GM19351 (cell line): ENCODE measurements around the gene GAS2L1.

Experiments
- ATAC-seq: cut with Tn5 transposase; IDR thresholded peaks from one replicate; pipeline ENCODE4 v1.9.1; 2021; ENCODE audit warnings: mild to moderate bottlenecking, moderate library complexity; ENCODE audit not compliant: unreplicated experiment

The GAS2L1 gene

GRCh38 chr22:29308791-29309262, 2.4 kb downstream of the GAS2L1 start:
- no peak for ATAC-seq

GRCh38 chr22:29309332-29310064, 3.0 kb downstream of the GAS2L1 start:
- no peak for ATAC-seq

- ATAC-seq, result no peak
These were observed 3.8 kb downstream of the GAS2L1 start for GRCh38 chr22:29310065-29310862.

GRCh38 chr22:29310863-29311339, 4.5 kb downstream of the GAS2L1 start:
- ATAC-seq, result no peak

- ATAC-seq, result no peak
These were observed 5.2 kb downstream of the GAS2L1 start for GRCh38 chr22:29311464-29312217.

GRCh38 chr22:29312218-29313125, 6.0 kb downstream of the GAS2L1 start:
- ATAC-seq, result no peak

GRCh38 chr22:29313126-29313575, 6.7 kb downstream of the GAS2L1 start:
- no peak for ATAC-seq

- ATAC-seq, result no peak
These were observed 7.4 kb downstream of the GAS2L1 start for GRCh38 chr22:29313576-29314466.

GRCh38 chr22:29314537-29315285, 8.3 kb downstream of the GAS2L1 start:
- ATAC-seq, result no peak

- ATAC-seq, result no peak
These were observed 9.1 kb downstream of the GAS2L1 start, which contains the start of gene RASL10A for GRCh38 chr22:29315286-29316140. Gene RASL10A (minus strand): TSS chr22:29315697. CDS start chr22:29315246, 451 bp downstream.

- no peak for ATAC-seq
These were observed 9.8 kb downstream of the GAS2L1 start for GRCh38 chr22:29316141-29316828.

GRCh38 chr22:29317827-29318454, 11.5 kb downstream of the GAS2L1 start:
- no peak for ATAC-seq

GRCh38 chr22:29319072-29319471, 12.6 kb downstream of the GAS2L1 start:
- ATAC-seq, result no peak

- no peak for ATAC-seq
These were observed 14.1 kb downstream of the GAS2L1 start for GRCh38 chr22:29320546-29320945.

- no peak for ATAC-seq
These were observed 17.2 kb downstream of the GAS2L1 start for GRCh38 chr22:29323641-29324040.

GRCh38 chr22:29325356-29325755, 18.9 kb downstream of the GAS2L1 start:
- ATAC-seq, result no peak
